Naive thymus-derived CD4-positive, alpha-beta T cell (primary cell): ENCODE measurements around the gene PFKFB1. TPM values are rescaled to one million over a fixed set of nuclear protein-coding genes. Genes with fewer than 3 reads are reported as not detected.

ENCODE experiments used
- ATAC-seq: fragments of 150-1000 bp; cut with Tn5 transposase; 2 replicates; pipeline ENCODE4 v1.10.0; 2021; ENCODE audit warnings: mild to moderate bottlenecking, moderate library complexity
- CTCF ChIA-PET: fragments of 350-600 bp; sonication (Branson Sonifier 250); formaldehyde crosslinking; loops from one replicate; lab custom pipeline; 2021; ENCODE audit warnings: antibody characterized with exemption; lab: Charles Lee
- POLR2A ChIA-PET: fragments of 350-600 bp; sonication (Branson Sonifier 250); formaldehyde crosslinking; loops from one replicate; lab custom pipeline; 2021; ENCODE audit warnings: antibody characterized with exemption, inconsistent platforms; lab: Charles Lee
- DNase-seq, 9 donors: peaks; one replicate each; pipeline versions ENCODE4 v3.0.0 to v3.0.0-alpha.2; 2020 to 2022; ENCODE audit warnings: mixed read lengths in 1 of 9
- H3K27ac ChIP-seq: one replicate; pipeline ENCODE4 v1.7.0; 2013; ENCODE audit warnings: mild to moderate bottlenecking, low read depth, low read length, moderate library complexity
- H3K27me3 ChIP-seq, 2 donors: one replicate each; pipeline ENCODE4 v1.7.0; 2013; ENCODE audit warnings: low read length in 2 of 2, mild to moderate bottlenecking in 2 of 2, moderate library complexity in 2 of 2; ENCODE audit not compliant: control insufficient read depth in 2 of 2, insufficient read depth in 2 of 2
- H3K36me3 ChIP-seq, 3 experiments: 1 replicate in 2 of 3; 2 replicates in 1 of 3; pipeline ENCODE4 v1.7.0; 2013; ENCODE audit warnings: low read length in 3 of 3, mild to moderate bottlenecking in 3 of 3, moderate library complexity in 1 of 3; ENCODE audit not compliant: insufficient read depth in 3 of 3, control insufficient read depth in 2 of 3
- H3K4me1 ChIP-seq, 2 donors: one replicate each; pipeline ENCODE4 v1.7.0; 2013; ENCODE audit warnings: low read length in 2 of 2, mild to moderate bottlenecking in 2 of 2, moderate library complexity in 1 of 2; ENCODE audit not compliant: control insufficient read depth in 2 of 2, insufficient read depth in 2 of 2
- H3K4me3 ChIP-seq: 2 replicates; pipeline ENCODE4 v1.7.0; 2013; ENCODE audit warnings: mild to moderate bottlenecking, low read length
- H3K9me3 ChIP-seq, 3 experiments: 1 replicate in 2 of 3; 2 replicates in 1 of 3; pipeline ENCODE4 v1.7.0; 2013; ENCODE audit warnings: low read length in 3 of 3; ENCODE audit not compliant: control insufficient read depth in 2 of 3
- H3K27ac Mint-ChIP-seq, 9 donors: one replicate each; pipeline ENCODE4 v1.8.0; 2020 to 2022; ENCODE audit warnings: mixed read lengths in 9 of 9, mild to moderate bottlenecking in 8 of 9, moderate library complexity in 5 of 9, inconsistent platforms in 2 of 9
- H3K27me3 Mint-ChIP-seq, 5 donors: one replicate each; pipeline ENCODE4 v1.8.0; 2021 to 2022; ENCODE audit warnings: mixed read lengths in 5 of 5, mild to moderate bottlenecking in 1 of 5
- H3K36me3 Mint-ChIP-seq, 5 donors: one replicate each; pipeline ENCODE4 v1.8.0; 2020 to 2022; ENCODE audit warnings: mixed read lengths in 5 of 5, mild to moderate bottlenecking in 3 of 5, inconsistent platforms in 1 of 5
- H3K4me1 Mint-ChIP-seq, 7 donors: one replicate each; pipeline ENCODE4 v1.8.0; 2020 to 2022; ENCODE audit warnings: mixed read lengths in 7 of 7, mild to moderate bottlenecking in 3 of 7, inconsistent platforms in 1 of 7
- H3K4me3 Mint-ChIP-seq, 10 donors: one replicate each; pipeline ENCODE4 v1.8.0; 2020 to 2022; ENCODE audit warnings: mild to moderate bottlenecking in 10 of 10, mixed read lengths in 10 of 10, moderate library complexity in 6 of 10, inconsistent platforms in 2 of 10
- H3K9me3 Mint-ChIP-seq, 11 donors: one replicate each; pipeline ENCODE4 v1.8.0; 2020 to 2022; ENCODE audit warnings: mixed read lengths in 11 of 11, mild to moderate bottlenecking in 4 of 11, inconsistent platforms in 1 of 11, moderate library complexity in 1 of 11
- intact Hi-C, 2 donors: fragments of 100-400 bp; cut with micrococcal nuclease; formaldehyde crosslinking; loops; one replicate each; pipeline ENCODE4 v1.15.1; 2023
- polyA plus RNA-seq, 2 donors: library from polyadenylated mRNA; unstranded; fragments of 300-500 nt; fragmentation: Illumina TruSeq; gene quantifications; one replicate each; pipeline ENCODE4 v1.2.3, GENCODE V29; 2021
- total RNA-seq, 6 experiments: library from RNA in 5 of 6; stranded (reverse) in 5 of 6; gene quantifications; 1 replicate in 5 of 6; 2 replicates in 1 of 6; pipeline ENCODE4 v1.2.3 and lab custom pipeline; 2021 to 2026

PFKFB1 gene
- total and polyA plus RNA-seq, 7 experiments from 2014 or later: 0.26 to 1.00 (median 0.64) TPM; not detected in 1

DNA sequence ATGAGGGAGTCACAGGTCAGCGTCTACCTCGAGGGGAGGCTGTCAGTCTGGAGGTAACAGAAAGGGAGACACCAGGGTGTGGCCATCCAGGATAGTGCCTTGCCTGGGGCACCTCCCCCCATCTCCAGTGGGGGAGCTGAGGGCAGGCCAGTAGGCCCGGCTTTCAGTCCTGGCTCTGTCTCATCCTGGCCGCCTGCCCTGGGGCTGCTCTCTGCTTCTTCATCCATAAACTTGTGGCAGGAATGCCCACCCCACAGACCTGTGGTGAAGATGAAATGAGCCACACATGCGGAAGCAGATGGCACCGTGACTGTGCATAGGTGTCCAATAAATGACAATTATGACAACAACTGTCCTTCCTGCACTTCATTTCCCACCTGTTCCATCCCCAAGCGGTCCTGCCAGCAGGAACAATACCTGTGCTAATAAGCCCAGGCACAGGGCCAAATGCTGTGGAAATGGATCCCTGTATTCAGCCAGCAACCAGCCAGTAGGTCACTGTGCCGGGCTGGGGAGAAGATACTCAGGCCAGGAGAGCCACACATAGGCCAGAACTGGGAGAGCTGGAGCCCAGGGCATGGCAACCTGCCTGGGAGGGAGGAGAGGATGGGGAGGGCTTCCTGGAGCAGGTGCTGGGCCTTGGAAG is 43.1 kb downstream of the PFKFB1 start:
- H3K4me1 Mint-ChIP-seq: peaks cover 0 to 6% (median 0%) of the 10 kb centered on the region in 7 donors
- ATAC-seq: no peak
- no peak for DNase-seq
- no peak overlapping the region for H3K27ac ChIP-seq
- no peaks in the 10 kb centered on the region for H3K4me1 ChIP-seq
- no peak overlapping the region for H3K4me3 Mint-ChIP-seq
- H3K9me3 ChIP-seq: no peaks in the 10 kb centered on the region
- ChIA-PET CTCF (no interaction called here), POLR2A (no interaction called here)
- H3K36me3 Mint-ChIP-seq: peaks cover 0 to 4% (median 0%) of the 10 kb centered on the region in 5 donors
- H3K27ac Mint-ChIP-seq: no peak overlapping the region
- intact Hi-C loops: no loop called here
- H3K9me3 Mint-ChIP-seq: no peaks in the 10 kb centered on the region
- H3K4me3 ChIP-seq: no peak overlapping the region
- no peaks in the 10 kb centered on the region for H3K27me3 Mint-ChIP-seq
- no peaks in the 10 kb centered on the region for H3K36me3 ChIP-seq
- no peaks in the 10 kb centered on the region for H3K27me3 ChIP-seq

GRCh38 chrX:54945224-54945623 is 48.8 kb downstream of the PFKFB1 start:
- no peaks in the 10 kb centered on the region for H3K36me3 ChIP-seq
- Mint-ChIP-seq H3K4me3 (no peak overlapping the region), H3K4me1 (peaks cover 0 to 6% (median 0%) of the 10 kb centered on the region in 7 donors), H3K36me3 (no peaks in the 10 kb centered on the region), H3K27ac (no peak overlapping the region), H3K27me3 (no peaks in the 10 kb centered on the region), H3K9me3 (no peaks in the 10 kb centered on the region)
- H3K27me3 ChIP-seq: no peaks in the 10 kb centered on the region
- POLR2A ChIA-PET: no interaction called here
- no peak overlapping the region for H3K4me3 ChIP-seq
- CTCF ChIA-PET: no interaction called here
- no peaks in the 10 kb centered on the region for H3K9me3 ChIP-seq
- no peak for DNase-seq
- ATAC-seq: no peak
- H3K27ac ChIP-seq: no peak overlapping the region
- intact Hi-C loops: no loop called here
- H3K4me1 ChIP-seq: no peaks in the 10 kb centered on the region

GRCh38 chrX:54944816-54945215 is 49.2 kb downstream of the PFKFB1 start:
- no peaks in the 10 kb centered on the region for H3K36me3 Mint-ChIP-seq

DNA sequence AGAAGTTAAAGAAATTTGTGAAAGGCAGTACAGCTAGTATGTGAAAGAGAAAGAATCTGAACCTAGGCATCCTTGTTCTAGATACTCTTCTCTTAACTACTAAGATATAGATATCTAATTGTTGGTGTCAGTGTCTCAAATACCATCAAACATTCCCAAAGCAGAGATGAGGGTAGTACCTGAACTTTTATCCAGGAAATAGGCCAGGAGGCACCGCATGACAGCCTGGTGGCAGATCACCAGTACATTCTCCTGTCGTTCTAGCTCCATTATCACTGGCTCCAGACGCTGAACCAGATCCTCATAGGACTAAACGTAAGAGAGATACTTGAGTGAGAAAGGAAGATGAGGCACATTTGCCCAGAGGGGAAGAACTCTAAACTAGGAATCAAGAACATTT is 56.6 kb downstream of the PFKFB1 start:
- DNase-seq (no peak), ATAC-seq (no peak)
- no peaks in the 10 kb centered on the region for H3K4me1 ChIP-seq
- no peak overlapping the region for H3K27ac Mint-ChIP-seq
- no peaks in the 10 kb centered on the region for H3K9me3 Mint-ChIP-seq
- intact Hi-C loops: no loop called here
- CTCF ChIA-PET: no interaction called here
- H3K27me3 Mint-ChIP-seq: no peaks in the 10 kb centered on the region
- no peaks in the 10 kb centered on the region for H3K36me3 ChIP-seq
- no peaks in the 10 kb centered on the region for H3K27me3 ChIP-seq
- no peaks in the 10 kb centered on the region for H3K36me3 Mint-ChIP-seq
- H3K27ac ChIP-seq: no peak overlapping the region
- no peak overlapping the region for H3K4me3 Mint-ChIP-seq
- no peaks in the 10 kb centered on the region for H3K4me1 Mint-ChIP-seq
- H3K9me3 ChIP-seq: no peaks in the 10 kb centered on the region
- POLR2A ChIA-PET: no interaction called here
- H3K4me3 ChIP-seq: no peak overlapping the region

More at GRCh38 chrX:54944816-54945215, 49.2 kb downstream of the PFKFB1 start:
- peaks cover 0 to 6% (median 0%) of the 10 kb centered on the region in 7 donors for H3K4me1 Mint-ChIP-seq
- Histone ChIP-seq H3K4me3 (no peak overlapping the region), H3K4me1 (no peaks in the 10 kb centered on the region), H3K9me3 (no peaks in the 10 kb centered on the region), H3K27me3 (no peaks in the 10 kb centered on the region), H3K36me3 (no peaks in the 10 kb centered on the region), H3K27ac (no peak overlapping the region)
- H3K27me3 Mint-ChIP-seq: no peaks in the 10 kb centered on the region
- no peaks in the 10 kb centered on the region for H3K9me3 Mint-ChIP-seq
- H3K4me3 Mint-ChIP-seq: no peak overlapping the region
- no peak for DNase-seq
- ATAC-seq: no peak
- CTCF ChIA-PET: no interaction called here
- H3K27ac Mint-ChIP-seq: no peak overlapping the region
- intact Hi-C loops: no loop called here
- POLR2A ChIA-PET: no interaction called here

GRCh38 chrX:54935306-54935705 is 58.7 kb downstream of the PFKFB1 start:
- no peak overlapping the region for H3K4me3 ChIP-seq
- Mint-ChIP-seq H3K4me1 (no peaks in the 10 kb centered on the region), H3K36me3 (no peaks in the 10 kb centered on the region), H3K27me3 (no peaks in the 10 kb centered on the region), H3K27ac (no peak overlapping the region), H3K9me3 (no peaks in the 10 kb centered on the region), H3K4me3 (no peak overlapping the region)
- ATAC-seq: no peak
- CTCF ChIA-PET: no interaction called here
- POLR2A ChIA-PET: no interaction called here
- intact Hi-C loops: no loop called here
- H3K4me1 ChIP-seq: no peaks in the 10 kb centered on the region
- no peaks in the 10 kb centered on the region for H3K27me3 ChIP-seq
- H3K27ac ChIP-seq: no peak overlapping the region
- DNase-seq: no peak
- no peaks in the 10 kb centered on the region for H3K9me3 ChIP-seq
- H3K36me3 ChIP-seq: no peaks in the 10 kb centered on the region

DNA sequence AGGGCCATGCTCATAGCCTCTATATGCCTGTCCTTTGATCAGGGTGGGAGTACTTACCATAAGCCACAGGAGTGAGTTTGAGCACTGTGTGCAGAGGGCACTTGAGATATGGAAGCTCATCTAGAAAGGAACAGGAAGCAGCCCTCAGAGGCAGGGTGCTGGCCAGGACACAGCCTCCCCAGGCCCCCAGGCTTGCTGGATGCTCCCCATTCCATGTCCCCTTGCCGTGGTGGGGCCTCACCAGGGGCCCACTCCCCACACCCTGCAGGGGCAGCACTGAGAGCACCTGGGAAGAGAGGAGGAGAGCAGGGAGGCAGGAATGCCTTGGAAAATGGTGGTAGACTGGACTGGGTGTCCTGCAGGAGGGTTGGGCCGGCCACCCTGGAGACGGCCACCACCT is 59.1 kb downstream of the PFKFB1 start:
- no peaks in the 10 kb centered on the region for H3K9me3 ChIP-seq
- no peaks in the 10 kb centered on the region for H3K9me3 Mint-ChIP-seq
- H3K36me3 ChIP-seq: no peaks in the 10 kb centered on the region
- no peak overlapping the region for H3K4me3 Mint-ChIP-seq
- no peaks in the 10 kb centered on the region for H3K4me1 ChIP-seq
- intact Hi-C loops: no loop called here
- ATAC-seq (no peak), DNase-seq (no peak)
- no peak overlapping the region for H3K4me3 ChIP-seq
- H3K27ac ChIP-seq: no peak overlapping the region
- CTCF ChIA-PET: no interaction called here
- no peaks in the 10 kb centered on the region for H3K36me3 Mint-ChIP-seq
- H3K4me1 Mint-ChIP-seq: no peaks in the 10 kb centered on the region
- POLR2A ChIA-PET: no interaction called here
- H3K27ac Mint-ChIP-seq: no peak overlapping the region
- no peaks in the 10 kb centered on the region for H3K27me3 ChIP-seq
- H3K27me3 Mint-ChIP-seq: no peaks in the 10 kb centered on the region

DNA sequence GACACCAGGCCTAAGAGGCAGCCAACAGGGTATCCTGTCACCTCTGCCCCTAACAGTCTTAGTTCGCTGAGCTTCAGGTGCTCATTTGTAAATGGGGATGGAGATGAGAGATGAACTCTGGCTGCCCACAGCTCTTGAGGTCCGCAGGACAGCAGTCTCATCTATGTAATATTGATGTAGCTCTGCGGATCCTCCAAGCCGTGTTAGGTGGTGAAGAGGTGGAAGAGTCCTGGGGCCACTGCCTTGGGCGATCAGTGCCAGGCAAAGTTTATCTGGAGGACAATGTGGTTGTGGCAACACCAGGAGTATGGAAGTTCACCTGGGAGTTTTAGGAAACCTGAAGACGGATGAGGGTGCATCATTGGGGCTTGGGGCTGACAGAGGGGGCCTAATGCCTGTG is 59.9 kb downstream of the PFKFB1 start:
- H3K27ac ChIP-seq: no peak overlapping the region
- Mint-ChIP-seq H3K9me3 (no peaks in the 10 kb centered on the region), H3K36me3 (no peaks in the 10 kb centered on the region), H3K27me3 (no peaks in the 10 kb centered on the region), H3K27ac (no peak overlapping the region), H3K4me3 (no peak overlapping the region), H3K4me1 (no peaks in the 10 kb centered on the region)
- CTCF ChIA-PET: no interaction called here
- intact Hi-C loops: no loop called here
- DNase-seq (no peak), ATAC-seq (no peak)
- no peaks in the 10 kb centered on the region for H3K36me3 ChIP-seq
- no peaks in the 10 kb centered on the region for H3K9me3 ChIP-seq
- no peaks in the 10 kb centered on the region for H3K27me3 ChIP-seq
- H3K4me1 ChIP-seq: no peaks in the 10 kb centered on the region
- no peak overlapping the region for H3K4me3 ChIP-seq
- POLR2A ChIA-PET: no interaction called here
